Mesendoderm (in vitro differentiated cells): ENCODE data around the gene GRIK4.

Experiments
- DNase-seq: peaks from one replicate; pipeline ENCODE4 v3.0.0; 2013
- H2AK5ac ChIP-seq: 2 replicates; pipeline ENCODE4 v1.6.1; 2013; ENCODE audit warnings: low read length, inconsistent platforms
- H2BK120ac ChIP-seq: 2 replicates; pipeline ENCODE4 v1.6.1; 2013; ENCODE audit warnings: low read depth, mild to moderate bottlenecking, low read length, moderate library complexity, mixed read lengths
- H2BK15ac ChIP-seq: replicated peaks from 2 replicates; pipeline ENCODE4 v1.6.1; 2013; ENCODE audit warnings: low read depth, mild to moderate bottlenecking, moderate library complexity
- H2BK5ac ChIP-seq: 2 replicates; pipeline ENCODE4 v1.6.1; 2013; ENCODE audit warnings: low read length, inconsistent platforms
- H3K18ac ChIP-seq: 2 replicates; pipeline ENCODE4 v1.6.1; 2013; ENCODE audit warnings: mild to moderate bottlenecking, low read length, mixed read lengths
- H3K23ac ChIP-seq: one replicate; pipeline ENCODE4 v1.6.1; 2013; ENCODE audit warnings: low read length
- H3K27ac ChIP-seq: 2 replicates; pipeline ENCODE4 v1.5.1; 2013; ENCODE audit warnings: low read depth, mild to moderate bottlenecking, inconsistent platforms, low read length, moderate library complexity
- H3K27me3 ChIP-seq: 2 replicates; pipeline ENCODE4 v1.6.1; 2013; ENCODE audit warnings: low read length, control low read depth, mild to moderate bottlenecking, inconsistent platforms; ENCODE audit not compliant: insufficient read depth, poor library complexity
- H3K36me3 ChIP-seq: 2 replicates; pipeline ENCODE4 v1.6.1; 2013; ENCODE audit warnings: low read length, inconsistent platforms; ENCODE audit not compliant: control insufficient read depth, insufficient read depth
- H3K4ac ChIP-seq: one replicate; pipeline ENCODE4 v1.6.1; 2013; ENCODE audit warnings: low read depth, mild to moderate bottlenecking, low read length, moderate library complexity
- H3K4me1 ChIP-seq: 2 replicates; pipeline ENCODE4 v1.6.1; 2013; ENCODE audit warnings: low read depth, low read length, inconsistent platforms; ENCODE audit not compliant: control insufficient read depth
- H3K4me2 ChIP-seq: 2 replicates; pipeline ENCODE4 v1.6.1; 2013; ENCODE audit warnings: low read length
- H3K4me3 ChIP-seq: 2 replicates; pipeline ENCODE4 v1.5.1; 2013; ENCODE audit warnings: mild to moderate bottlenecking, low read length
- H3K56ac ChIP-seq: one replicate; pipeline ENCODE4 v1.6.1; 2013; ENCODE audit warnings: low read length
- H3K79me1 ChIP-seq: 2 replicates; pipeline ENCODE4 v1.6.1; 2013; ENCODE audit warnings: low read length, inconsistent platforms
- H3K79me2 ChIP-seq: 2 replicates; pipeline ENCODE4 v1.6.1; 2013; ENCODE audit warnings: mild to moderate bottlenecking, low read length; ENCODE audit not compliant: control insufficient read depth, insufficient read depth
- H3K9ac ChIP-seq: 2 replicates; pipeline ENCODE4 v1.6.1; 2013; ENCODE audit warnings: low read length, inconsistent platforms
- H4K5ac ChIP-seq: one replicate; pipeline ENCODE4 v1.6.1; 2013; ENCODE audit warnings: low read length
- H4K8ac ChIP-seq: one replicate; pipeline ENCODE4 v1.6.1; 2013; ENCODE audit warnings: low read depth, mild to moderate bottlenecking, control low read depth, low read length, moderate library complexity
- WGBS: extraction: QIAGEN DNeasy Blood & Tissue Kit; methylation state at CpG from one replicate; pipeline ENCODE4 v1.1.7; 2013; ENCODE audit warnings: low lambda C conversion rate, missing lambda C conversion rate; ENCODE audit not compliant: insufficient coverage; ENCODE audit errors: extremely low coverage; 5-methylcytosine and 5-hydroxymethylcytosine counted together

Gene GRIK4

GRCh38 chr11:120746376-120746775 is 234.8 kb downstream of the GRIK4 start:
- Histone ChIP-seq H4K5ac (no peak overlapping the region), H3K27me3 (no peaks in the 10 kb centered on the region), H3K4ac (no peak overlapping the region), H3K4me3 (no peak overlapping the region), H3K36me3 (no peaks in the 10 kb centered on the region), H3K79me2 (no peaks in the 10 kb centered on the region), H3K9ac (no peak overlapping the region), H2BK120ac (no peak overlapping the region), H2AK5ac (no peak overlapping the region), H3K23ac (no peak overlapping the region), H3K27ac (no peak overlapping the region), H3K79me1 (no peaks in the 10 kb centered on the region), H2BK5ac (no peak overlapping the region), H3K18ac (no peak overlapping the region), H2BK15ac (no peak overlapping the region), H3K4me1 (peaks cover 2% of the 10 kb centered on the region), H3K56ac (no peak overlapping the region), H4K8ac (no peak overlapping the region), H3K4me2 (no peak overlapping the region)
- no CpG with 5 or more reads among the region's 3 CpGs for WGBS
- DNase-seq, result peak; percentile 20

GRCh38 chr11:120746836-120747609 is 235.5 kb downstream of the GRIK4 start:
- Histone ChIP-seq H4K8ac (no peak overlapping the region), H3K79me2 (no peaks in the 10 kb centered on the region), H3K56ac (no peak overlapping the region), H2BK15ac (no peak overlapping the region), H2BK120ac (no peak overlapping the region), H3K4ac (no peak overlapping the region), H3K23ac (no peak overlapping the region), H2BK5ac (no peak overlapping the region), H3K4me2 (no peak overlapping the region), H3K18ac (no peak overlapping the region), H3K79me1 (no peaks in the 10 kb centered on the region), H3K36me3 (no peaks in the 10 kb centered on the region), H3K27ac (no peak overlapping the region), H3K4me1 (peaks cover 2% of the 10 kb centered on the region), H2AK5ac (no peak overlapping the region), H3K27me3 (no peaks in the 10 kb centered on the region), H3K4me3 (no peak overlapping the region), H3K9ac (no peak overlapping the region), H4K5ac (no peak overlapping the region)
- no peak for DNase-seq
- no CpG with 5 or more reads among the region's 12 CpGs for whole genome bisulfite sequencing

- Histone ChIP-seq H4K5ac (no peak overlapping the region), H2BK120ac (no peak overlapping the region), H2BK5ac (no peak overlapping the region), H3K4me3 (no peak overlapping the region), H3K4me1 (peaks cover 2% of the 10 kb centered on the region), H2AK5ac (no peak overlapping the region), H4K8ac (no peak overlapping the region), H3K23ac (no peak overlapping the region), H3K4me2 (no peak overlapping the region), H3K36me3 (no peaks in the 10 kb centered on the region), H3K79me2 (no peaks in the 10 kb centered on the region), H3K18ac (no peak overlapping the region), H3K56ac (no peak overlapping the region), H3K79me1 (no peaks in the 10 kb centered on the region), H3K27ac (no peak overlapping the region), H3K9ac (no peak overlapping the region), H2BK15ac (no peak overlapping the region), H3K4ac (no peak overlapping the region), H3K27me3 (no peaks in the 10 kb centered on the region)
- peak; percentile 57 for DNase-seq
- WGBS, result no CpG with 5 or more reads among the region's 12 CpGs
Measured at GRCh38 chr11:120747850-120748814, 236.6 kb downstream of the GRIK4 start.

- no peak overlapping the region for H2BK120ac ChIP-seq
- H3K79me2 ChIP-seq, result no peaks in the 10 kb centered on the region
- H3K9ac ChIP-seq, result no peak overlapping the region
- no peak for DNase-seq
- no peak overlapping the region for H2BK5ac ChIP-seq
- H3K4me1 ChIP-seq, result peaks cover 2% of the 10 kb centered on the region
- no peak overlapping the region for H3K4ac ChIP-seq
- no peak overlapping the region for H3K4me2 ChIP-seq
- no peak overlapping the region for H4K5ac ChIP-seq
- no peak overlapping the region for H3K18ac ChIP-seq
- no CpG with 5 or more reads among the region's 4 CpGs for WGBS
- H2BK15ac ChIP-seq, result no peak overlapping the region
- no peak overlapping the region for H3K4me3 ChIP-seq
- no peak overlapping the region for H3K56ac ChIP-seq
- no peak overlapping the region for H3K23ac ChIP-seq
- H4K8ac ChIP-seq, result no peak overlapping the region
- no peak overlapping the region for H2AK5ac ChIP-seq
- no peaks in the 10 kb centered on the region for H3K27me3 ChIP-seq
- no peaks in the 10 kb centered on the region for H3K79me1 ChIP-seq
- no peaks in the 10 kb centered on the region for H3K36me3 ChIP-seq
- H3K27ac ChIP-seq, result no peak overlapping the region
Measured at GRCh38 chr11:120749395-120749794, 237.8 kb downstream of the GRIK4 start.

- Histone ChIP-seq H2BK5ac (no peak overlapping the region), H3K4me3 (no peak overlapping the region), H3K27me3 (no peaks in the 10 kb centered on the region), H3K4me1 (peaks cover 2% of the 10 kb centered on the region), H3K36me3 (no peaks in the 10 kb centered on the region), H3K4me2 (no peak overlapping the region), H2BK15ac (no peak overlapping the region), H3K27ac (no peak overlapping the region), H3K56ac (no peak overlapping the region), H3K23ac (no peak overlapping the region), H3K18ac (no peak overlapping the region), H3K4ac (no peak overlapping the region), H2BK120ac (no peak overlapping the region), H2AK5ac (no peak overlapping the region), H3K79me1 (no peaks in the 10 kb centered on the region), H4K8ac (no peak overlapping the region), H3K9ac (no peak overlapping the region), H4K5ac (no peak overlapping the region), H3K79me2 (no peaks in the 10 kb centered on the region)
- DNase-seq, result no peak
- no CpG with 5 or more reads among the region's 12 CpGs for WGBS
Measured at GRCh38 chr11:120750647-120751549, 239.3 kb downstream of the GRIK4 start.
